ENCODE results near the gene FN1.

Gene FN1

GRCh38 chr2:215399067-215399716, 36.7 kb downstream of the FN1 start:
- peak overlapping the region; percentile 23 for H3K27ac ChIP-seq
- no peaks in the 10 kb centered on the region for H3K27me3 ChIP-seq (replicated peaks)
- TF ChIP-seq CTCF (IDR thresholded peaks at IDR 0.05; ENCODE audit: low read depth, low read length, missing control alignments) = no peak
- no peak overlapping the region for H3K4me3 ChIP-seq (ENCODE audit: low read depth, low read length)
- peak; percentile 34 for DNase-seq
- in situ Hi-C loops (cut with HindIII; ENCODE audit: low pct_ligation_motif_present, low sequenced_read_pairs) = no loop called here
- peaks cover 98% of the 10 kb centered on the region for H3K36me3 ChIP-seq (replicated peaks)

GRCh38 chr2:215397632-215398341, 38.1 kb downstream of the FN1 start:
- Histone ChIP-seq H3K27ac (peak overlapping the region; percentile 35), H3K36me3 (replicated peaks) (peaks cover 96% of the 10 kb centered on the region), H3K27me3 (replicated peaks) (no peaks in the 10 kb centered on the region), H3K4me3 (ENCODE audit: low read depth, low read length) (no peak overlapping the region)
- TF ChIP-seq CTCF (IDR thresholded peaks at IDR 0.05; ENCODE audit: low read depth, low read length, missing control alignments) = no peak
- in situ Hi-C loops (cut with HindIII; ENCODE audit: low pct_ligation_motif_present, low sequenced_read_pairs) = no loop called here
- peak; percentile 47 for DNase-seq

- H3K27me3 ChIP-seq (replicated peaks) = no peaks in the 10 kb centered on the region
- H3K27ac ChIP-seq = peak overlapping the region; percentile 1
- in situ Hi-C loops (cut with HindIII; ENCODE audit: low pct_ligation_motif_present, low sequenced_read_pairs) = no loop called here
- no peak for TF ChIP-seq CTCF (IDR thresholded peaks at IDR 0.05; ENCODE audit: low read depth, low read length, missing control alignments)
- peaks cover 96% of the 10 kb centered on the region for H3K36me3 ChIP-seq (replicated peaks)
- DNase-seq = no peak
- no peak overlapping the region for H3K4me3 ChIP-seq (ENCODE audit: low read depth, low read length)
These were observed 39.1 kb downstream of the FN1 start for GRCh38 chr2:215396595-215397313.

GRCh38 chr2:215395687-215396460, 40.0 kb downstream of the FN1 start:
- H3K36me3 ChIP-seq (replicated peaks) = peaks cover 97% of the 10 kb centered on the region
- no peaks in the 10 kb centered on the region for H3K27me3 ChIP-seq (replicated peaks)
- TF ChIP-seq CTCF (IDR thresholded peaks at IDR 0.05; ENCODE audit: low read depth, low read length, missing control alignments) = no peak
- peak; percentile 24 for DNase-seq
- no peak overlapping the region for H3K4me3 ChIP-seq (ENCODE audit: low read depth, low read length)
- H3K27ac ChIP-seq = no peak overlapping the region
- in situ Hi-C loops (cut with HindIII; ENCODE audit: low pct_ligation_motif_present, low sequenced_read_pairs) = no loop called here

GRCh38 chr2:215394102-215394805, 41.6 kb downstream of the FN1 start:
- H3K36me3 ChIP-seq (replicated peaks) = peaks cover 98% of the 10 kb centered on the region
- H3K4me3 ChIP-seq (ENCODE audit: low read depth, low read length) = no peak overlapping the region
- peak; percentile 27 for DNase-seq
- no peaks in the 10 kb centered on the region for H3K27me3 ChIP-seq (replicated peaks)
- in situ Hi-C loops (cut with HindIII; ENCODE audit: low pct_ligation_motif_present, low sequenced_read_pairs) = no loop called here
- no peak for TF ChIP-seq CTCF (IDR thresholded peaks at IDR 0.05; ENCODE audit: low read depth, low read length, missing control alignments)
- peak overlapping the region; percentile 1 for H3K27ac ChIP-seq

Measured in brain microvascular endothelial cell (primary cell).